Measurements from ENCODE around the gene CEP72. TPM values are rescaled to one million over a fixed set of nuclear protein-coding genes. Genes with fewer than 3 reads are reported as not detected.
A peak's percentile ranks its signal among the peaks of the same experiment; 100 is the strongest.

Gene CEP72
- total and polyA plus RNA-seq, 2 of the 13 experiments (the other 11 are each of a cell fraction or from before 2014, with no cell fraction given) = 3.4 to 9.4 TPM

GRCh38 chr5:652773-653350, 40.7 kb downstream of the CEP72 start:
- ChIA-PET CTCF (ENCODE audit: low intra/inter-chr PET ratio, low total read pairs) (no interaction called here), POLR2A (no interaction called here)
- H3K4me3 ChIP-seq (replicated peaks in 1 of 3; ENCODE audit: insufficient read depth in 1 of 3, low read depth in 2 of 3, low read length in 3 of 3) = no peak overlapping the region
- TF ChIP-seq ZNF770 (CRISPR knock-in tag; IDR thresholded peaks at IDR 0.05) (no peak), ZEB1 (IDR thresholded peaks at IDR 0.05; ENCODE audit: insufficient replicate concordance, low read depth) (no peak), KLF12 (CRISPR knock-in tag; IDR thresholded peaks at IDR 0.05; ENCODE audit: borderline replicate concordance) (no peak)
- in situ Hi-C loops (cut with HindIII; ENCODE audit: extremely low pct_ligation_motif_present, low pct_unique_long_range_greater_than_20kb) = no loop called here
- no peaks in the 10 kb centered on the region for H3K27me3 ChIP-seq (ENCODE audit: control insufficient read depth in 1 of 2, insufficient read depth in 2 of 2, low read length in 2 of 2)
- no peak overlapping the region for H3K27ac ChIP-seq (ENCODE audit: extremely low read length, insufficient read depth, low read length)
- H3K4me2 ChIP-seq (ENCODE audit: low read depth, low read length) = no peak overlapping the region
- H3K4me1 ChIP-seq (ENCODE audit: insufficient read depth, low read length) = no peaks in the 10 kb centered on the region
- WGBS (ENCODE audit: low lambda C conversion rate) = 95% methylated on average over 4 of the region's 11 CpGs
- no peak overlapping the region for H3K9ac ChIP-seq (ENCODE audit: insufficient read depth, low read depth, low read length)
- ATAC-seq (no peak), FAIRE-seq (no peak), DNase-seq (ENCODE audit: low spot score) (no peak)
- H4K20me1 ChIP-seq (ENCODE audit: insufficient read depth, low read length) = no peaks in the 10 kb centered on the region
- H3K79me2 ChIP-seq (ENCODE audit: insufficient read depth, low read length) = no peaks in the 10 kb centered on the region
- H3K9me3 ChIP-seq (ENCODE audit: low read length) = no peaks in the 10 kb centered on the region
- peaks cover 7 to 40% of the 10 kb centered on the region in 2 experiments; a peak in 4 of 5 replicates for H3K36me3 ChIP-seq (replicated peaks in 1 of 2; ENCODE audit: control insufficient read depth in 1 of 2, insufficient read depth in 2 of 2, low read length in 2 of 2)
- H2AFZ ChIP-seq (ENCODE audit: low read length) = no peak overlapping the region
- no TSS peak for BruUV-seq (replicated peaks)
- intact Hi-C loops (cut with micrococcal nuclease; ENCODE audit: unreplicated experiment) = no loop called here

- no peaks in the 10 kb centered on the region for H3K79me2 ChIP-seq (ENCODE audit: insufficient read depth, low read length)
- no peaks in the 10 kb centered on the region for H3K9me3 ChIP-seq (ENCODE audit: low read length)
- peaks cover 7 to 41% of the 10 kb centered on the region in 2 experiments; a peak in 4 of 5 replicates for H3K36me3 ChIP-seq (replicated peaks in 1 of 2; ENCODE audit: control insufficient read depth in 1 of 2, insufficient read depth in 2 of 2, low read length in 2 of 2)
- FAIRE-seq (no peak), DNase-seq (ENCODE audit: low spot score) (no peak), ATAC-seq (no peak)
- no peak overlapping the region for H3K9ac ChIP-seq (ENCODE audit: insufficient read depth, low read depth, low read length)
- WGBS (ENCODE audit: low lambda C conversion rate) = 85% methylated on average over 14 of the region's 17 CpGs
- H3K4me1 ChIP-seq (ENCODE audit: insufficient read depth, low read length) = no peaks in the 10 kb centered on the region
- no TSS peak for BruUV-seq (replicated peaks)
- in situ Hi-C loops (cut with HindIII; ENCODE audit: extremely low pct_ligation_motif_present, low pct_unique_long_range_greater_than_20kb) = no loop called here
- no peaks in the 10 kb centered on the region for H4K20me1 ChIP-seq (ENCODE audit: insufficient read depth, low read length)
- H3K27ac ChIP-seq (ENCODE audit: extremely low read length, insufficient read depth, low read length) = no peak overlapping the region
- no peak overlapping the region for H3K4me2 ChIP-seq (ENCODE audit: low read depth, low read length)
- ChIA-PET CTCF (ENCODE audit: low intra/inter-chr PET ratio, low total read pairs) (no interaction called here), POLR2A (no interaction called here)
- no peaks in the 10 kb centered on the region for H3K27me3 ChIP-seq (ENCODE audit: control insufficient read depth in 1 of 2, insufficient read depth in 2 of 2, low read length in 2 of 2)
- intact Hi-C loops (cut with micrococcal nuclease; ENCODE audit: unreplicated experiment) = no loop called here
- no peak overlapping the region for H2AFZ ChIP-seq (ENCODE audit: low read length)
- H3K4me3 ChIP-seq (replicated peaks in 1 of 3; ENCODE audit: insufficient read depth in 1 of 3, low read depth in 2 of 3, low read length in 3 of 3) = no peak overlapping the region
- peak; percentile 36; the same call in 1 of the 2 replicates for TF ChIP-seq TARDBP (CRISPR knock-in tag; IDR thresholded peaks at IDR 0.05)
- no peak for TF ChIP-seq POLR2A (IDR thresholded peaks at IDR 0.05; ENCODE audit: insufficient read depth in 1 of 2, low read depth in 2 of 2, low read length in 2 of 2)
- TF ChIP-seq CENPT (CRISPR knock-in tag; IDR thresholded peaks at IDR 0.05; ENCODE audit: low read depth) = peak; percentile 43; the same call in 1 of the 2 replicates
- no peak for TF ChIP-seq MNT (IDR thresholded peaks at IDR 0.05)
- no peak for TF ChIP-seq ZNF660 (CRISPR knock-in tag; IDR thresholded peaks at IDR 0.05; ENCODE audit: borderline replicate concordance, low read depth)
- TF ChIP-seq CTCF (CRISPR knock-in tag; IDR thresholded peaks at IDR 0.05) = 0 out of 2 replicates have a peak, but pooled peaks have one; percentile 20
Observed at GRCh38 chr5:654071-654778, 42.1 kb downstream of the CEP72 start.

Data from HepG2 (cell line).